OCI-LY7 (cell line): Measurements from ENCODE around the gene SEMA5A.

Experiments used
- CTCF ChIP-seq: fragments of 200-600 bp; sonication (generic); conservative IDR thresholded peaks from 2 replicates; pipeline ENCODE4 v1.5.1; 2014; ENCODE audit warnings: mild to moderate bottlenecking, antibody characterized with exemption, low read length, moderate library complexity, mixed read lengths
- EZH2phosphoT487 ChIP-seq: fragments of 200-600 bp; sonication (generic); IDR thresholded peaks from 2 replicates; pipeline ENCODE4 v1.6.1; 2018; ENCODE audit warnings: low read depth, borderline replicate concordance, mild to moderate bottlenecking, mixed run types, antibody characterized with exemption, low read length, moderate library complexity, mixed read lengths

- no peak for TF ChIP-seq CTCF
- TF ChIP-seq EZH2phosphoT487: no peak
These were observed 198.8 kb downstream of the SEMA5A start for GRCh38 chr5:9347032-9347431.
